ENCODE data around the gene BRD4.

GRCh38 chr19:15337202-15337601, 4.9 kb upstream of the BRD4 start:
- TF ChIP-seq CTCF (conservative IDR thresholded peaks at IDR 0.05; ENCODE audit: low read depth in 2 of 2) (no peak), EZH2 (IDR thresholded peaks at IDR 0.05; ENCODE audit: low read depth, unreplicated experiment) (no peak), POLR2AphosphoS5 (IDR thresholded peaks at IDR 0.05; ENCODE audit: low read depth) (no peak), REST (IDR thresholded peaks at IDR 0.05; ENCODE audit: unreplicated experiment) (no peak), EZH2phosphoT487 (IDR thresholded peaks at IDR 0.05; ENCODE audit: unreplicated experiment) (no peak), ETS1 (IDR thresholded peaks at IDR 0.05) (no peak), ZNF331 (CRISPR knock-in tag; IDR thresholded peaks at IDR 0.05; ENCODE audit: low read depth) (no peak), STAT1 (IDR thresholded peaks at IDR 0.05; ENCODE audit: unreplicated experiment) (no peak)
